Stomach (tissue), 9 donors: Measurements from ENCODE around the gene PRDX6. TPM values are rescaled to one million over a fixed set of nuclear protein-coding genes. Genes with fewer than 3 reads are reported as not detected.

Experiments
- DNase-seq, 2 donors: peaks; one replicate each; pipeline versions ENCODE4 v3.0.0 to v3.0.0-alpha.2; 2013 to 2019
- H3K27ac ChIP-seq, 5 donors: fragments of 200-600 bp in 4 of 5; sonication (generic) in 4 of 5; one replicate each; pipeline ENCODE4 v1.5.1; 2013 to 2019; ENCODE audit warnings: mild to moderate bottlenecking in 1 of 5, moderate library complexity in 1 of 5
- H3K27me3 ChIP-seq, 3 donors: fragments of 200-600 bp; sonication (generic); one replicate each; pipeline ENCODE4 v1.5.1; 2017 to 2019; ENCODE audit warnings: mixed run types in 1 of 3
- H3K36me3 ChIP-seq, 4 donors: fragments of 200-600 bp; sonication (generic); 1 replicate in 3 of 4; 2 replicates in 1 of 4; pipeline ENCODE4 v1.5.1; 2016 to 2019
- H3K4me1 ChIP-seq, 4 donors: fragments of 200-600 bp; sonication (generic); one replicate each; pipeline ENCODE4 v1.5.1; 2016 to 2019
- H3K4me3 ChIP-seq, 4 donors: fragments of 200-600 bp; sonication (generic) in 3 of 4; one replicate each; pipeline ENCODE4 v1.5.1; 2016 to 2019; ENCODE audit warnings: mild to moderate bottlenecking in 1 of 4
- H3K9me3 ChIP-seq, 4 donors: fragments of 200-600 bp; sonication (generic); one replicate each; pipeline ENCODE4 v1.5.1; 2016 to 2019
- EP300 ChIP-seq: sonication (generic); formaldehyde crosslinking; IDR thresholded peaks from one replicate; pipeline ENCODE4 v1.6.1; 2017; ENCODE audit warnings: antibody characterized with exemption
- POLR2A ChIP-seq, 4 donors: fragments of 450-650 bp; IDR thresholded peaks; one replicate each; pipeline ENCODE4 v1.6.1; 2016; ENCODE audit warnings: antibody characterized with exemption in 4 of 4, control low read depth in 2 of 4, mild to moderate bottlenecking in 1 of 4, moderate library complexity in 1 of 4
- POLR2AphosphoS5 ChIP-seq, 3 donors: sonication (generic); formaldehyde crosslinking; IDR thresholded peaks; one replicate each; pipeline ENCODE4 v1.6.1; 2016; ENCODE audit warnings: antibody characterized with exemption in 3 of 3
- WGBS, 5 donors: extraction: QIAGEN DNeasy Blood & Tissue Kit in 3 of 5; methylation state at CpG; one replicate each; pipeline versions ENCODE4 v1.1.5 to v1.1.7; 2013 to 2018; 5-methylcytosine and 5-hydroxymethylcytosine counted together
- intact Hi-C: fragments of 100-400 bp; cut with DNase I; formaldehyde crosslinking; loops from one replicate; pipeline ENCODE4 v1.15.1; 2023; ENCODE audit warnings: low total_unique reads
- polyA plus RNA-seq, 3 donors: library from polyadenylated mRNA; stranded (reverse); fragments of 200-250 nt; gene quantifications; one replicate each; pipeline ENCODE4 v1.2.3, GENCODE V29; 2013
- total RNA-seq, 5 donors: library from RNA; depleted of rRNA; stranded (reverse); fragments of >200 nt; gene quantifications; one replicate each; pipeline versions ENCODE4 v1.1.0 to v1.2.3, GENCODE V29; 2014 to 2016
- TF ChIP-seq, protein P1 (sequence below), 7 experiments: fragments of 450-650 bp in 4 of 7; fragments of 200-600 bp in 3 of 7; sonication (generic) in 3 of 7; IDR thresholded peaks; one replicate each; pipeline ENCODE4 v1.5.1; 2016 to 2019; ENCODE audit warnings: antibody characterized with exemption in 7 of 7, control low read depth in 2 of 7, mild to moderate bottlenecking in 1 of 7
- donor health status: healthy with polysubstance abuse.
- donor health status: Bipolar disorder and iron deficiency.
- donor health status: healthy.

Gene PRDX6
- total and polyA plus RNA-seq, 8 donors, result 81.1 to 385 (median 172) TPM

GRCh38 chr1:173478094-173478674, 1.0 kb downstream of the PRDX6 start:
- WGBS, 5 donors, result 4 to 13% (median 6%) methylated on average over 9 of the region's 9 CpGs

DNA sequence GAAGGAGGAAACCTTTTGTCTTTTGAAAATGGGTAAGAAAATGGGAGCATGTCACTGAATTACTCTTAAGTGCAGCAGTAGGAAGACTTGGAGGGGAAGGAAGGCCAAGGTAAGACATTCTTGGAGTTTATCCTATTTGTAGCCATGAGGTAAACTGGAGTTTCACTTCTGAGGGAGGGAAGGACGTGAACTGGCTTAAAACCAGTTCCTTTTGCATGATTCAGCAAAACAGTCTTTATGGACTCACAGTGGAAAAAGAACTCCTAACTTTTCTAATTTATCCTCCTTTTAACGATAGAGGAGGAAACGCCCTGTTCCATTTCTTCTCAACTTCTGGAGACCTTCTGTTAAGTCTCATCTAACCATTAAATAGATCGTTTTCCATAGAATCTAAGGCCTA, 2.5 kb downstream of the PRDX6 start:
- no peaks in the 10 kb centered on the region for H3K27me3 ChIP-seq
- H3K9me3 ChIP-seq, result no peaks in the 10 kb centered on the region
- peaks cover 35 to 48% (median 43%) of the 10 kb centered on the region in 4 donors for H3K36me3 ChIP-seq
- peak in 1 of 2 donors; percentile 12 for DNase-seq
- peak overlapping the region in 1 of 5 donors; percentile 99 for H3K27ac ChIP-seq
- intact Hi-C loops, result no loop called here
- H3K4me3 ChIP-seq, result peak overlapping the region in 3 of 4 donors; percentile 77 to 85 (median 78)
- H3K4me1 ChIP-seq, result peaks cover 31 to 64% (median 43%) of the 10 kb centered on the region in 4 donors
- TF ChIP-seq, protein P1, sequence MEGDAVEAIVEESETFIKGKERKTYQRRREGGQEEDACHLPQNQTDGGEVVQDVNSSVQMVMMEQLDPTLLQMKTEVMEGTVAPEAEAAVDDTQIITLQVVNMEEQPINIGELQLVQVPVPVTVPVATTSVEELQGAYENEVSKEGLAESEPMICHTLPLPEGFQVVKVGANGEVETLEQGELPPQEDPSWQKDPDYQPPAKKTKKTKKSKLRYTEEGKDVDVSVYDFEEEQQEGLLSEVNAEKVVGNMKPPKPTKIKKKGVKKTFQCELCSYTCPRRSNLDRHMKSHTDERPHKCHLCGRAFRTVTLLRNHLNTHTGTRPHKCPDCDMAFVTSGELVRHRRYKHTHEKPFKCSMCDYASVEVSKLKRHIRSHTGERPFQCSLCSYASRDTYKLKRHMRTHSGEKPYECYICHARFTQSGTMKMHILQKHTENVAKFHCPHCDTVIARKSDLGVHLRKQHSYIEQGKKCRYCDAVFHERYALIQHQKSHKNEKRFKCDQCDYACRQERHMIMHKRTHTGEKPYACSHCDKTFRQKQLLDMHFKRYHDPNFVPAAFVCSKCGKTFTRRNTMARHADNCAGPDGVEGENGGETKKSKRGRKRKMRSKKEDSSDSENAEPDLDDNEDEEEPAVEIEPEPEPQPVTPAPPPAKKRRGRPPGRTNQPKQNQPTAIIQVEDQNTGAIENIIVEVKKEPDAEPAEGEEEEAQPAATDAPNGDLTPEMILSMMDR (IDR thresholded peaks at IDR 0.05), result no peak
- TF ChIP-seq EP300, result no peak
- no peak for TF ChIP-seq POLR2A (IDR thresholded peaks at IDR 0.05)
- TF ChIP-seq POLR2AphosphoS5 (IDR thresholded peaks at IDR 0.05), result no peak
- WGBS, 5 donors, result 72 to 80% (median 76%) methylated on average over 4 of the region's 4 CpGs

More at GRCh38 chr1:173478094-173478674, 1.0 kb downstream of the PRDX6 start:
- intact Hi-C loops, result no loop called here
- peak; percentile 58 to 82 for DNase-seq
- TF ChIP-seq, protein P1 (IDR thresholded peaks at IDR 0.05), result no peak
- peak; percentile 55 to 73 (median 64) for TF ChIP-seq POLR2AphosphoS5 (IDR thresholded peaks at IDR 0.05)
- Histone ChIP-seq H3K27me3 (no peaks in the 10 kb centered on the region), H3K36me3 (peaks cover 22 to 33% (median 29%) of the 10 kb centered on the region in 4 donors), H3K4me3 (peak overlapping the region; percentile 77 to 85 (median 78)), H3K4me1 (peaks cover 40 to 79% (median 57%) of the 10 kb centered on the region in 4 donors), H3K27ac (peak overlapping the region; percentile 95 to 99 (median 97)), H3K9me3 (no peaks in the 10 kb centered on the region)

DNA sequence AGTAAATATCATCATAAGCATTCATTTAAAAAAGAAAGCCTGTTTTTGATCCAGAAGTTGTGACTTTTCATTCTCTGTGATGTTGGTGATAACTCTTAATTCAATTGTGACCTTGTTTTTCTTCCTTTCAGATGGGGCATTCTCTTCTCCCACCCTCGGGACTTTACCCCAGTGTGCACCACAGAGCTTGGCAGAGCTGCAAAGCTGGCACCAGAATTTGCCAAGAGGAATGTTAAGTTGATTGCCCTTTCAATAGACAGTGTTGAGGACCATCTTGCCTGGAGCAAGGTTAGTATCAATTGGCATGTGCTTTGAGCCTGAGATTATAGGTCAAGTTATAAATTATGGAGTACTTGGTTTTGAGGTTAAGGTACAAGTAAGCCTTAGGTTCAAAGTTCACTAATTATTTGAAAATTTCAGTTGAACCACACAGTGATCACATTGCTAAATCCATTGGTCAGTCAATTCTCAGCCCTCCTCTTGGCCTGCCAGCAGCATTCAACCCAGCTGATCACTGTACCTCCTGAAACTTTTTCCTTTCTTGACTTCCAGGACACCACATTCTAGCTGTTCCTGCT, 4.1 kb downstream of the PRDX6 start:
- no peak for DNase-seq
- intact Hi-C loops, result no loop called here
- Histone ChIP-seq H3K36me3 (peaks cover 52 to 64% (median 59%) of the 10 kb centered on the region in 4 donors), H3K4me1 (peaks cover 22 to 48% (median 31%) of the 10 kb centered on the region in 4 donors), H3K9me3 (no peaks in the 10 kb centered on the region), H3K27ac (no peak overlapping the region), H3K4me3 (no peak overlapping the region), H3K27me3 (no peaks in the 10 kb centered on the region)
- WGBS, 5 donors, result 82 to 96% (median 88%) methylated on average over 1 of the region's 1 CpG
- TF ChIP-seq POLR2AphosphoS5 (IDR thresholded peaks at IDR 0.05), result no peak
- TF ChIP-seq, protein P1 (IDR thresholded peaks at IDR 0.05), result no peak
- TF ChIP-seq POLR2A (IDR thresholded peaks at IDR 0.05), result no peak
- TF ChIP-seq EP300, result no peak

DNA sequence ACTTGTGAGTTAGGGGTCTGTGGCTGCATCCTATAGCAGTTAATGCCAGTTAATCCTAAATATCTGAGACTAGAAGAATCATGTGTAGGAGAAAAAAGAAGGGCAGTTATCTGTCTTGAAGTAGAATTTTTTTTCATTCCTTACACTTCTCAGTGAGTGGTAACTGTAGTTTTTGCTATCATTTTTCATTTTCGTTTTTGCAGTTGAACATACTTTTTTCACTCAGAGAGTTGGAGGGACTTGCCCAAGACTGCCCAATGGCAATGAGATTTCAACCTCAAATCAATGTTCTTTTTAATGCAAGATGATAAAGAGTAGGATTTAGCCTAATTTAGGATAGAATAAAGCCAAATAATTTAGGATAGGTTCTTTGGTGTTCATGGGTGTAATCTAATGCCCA, 5.5 kb downstream of the PRDX6 start:
- no peaks in the 10 kb centered on the region for H3K9me3 ChIP-seq
- DNase-seq, result no peak
- H3K4me1 ChIP-seq, result peaks cover 22 to 47% (median 30%) of the 10 kb centered on the region in 4 donors
- no peak overlapping the region for H3K4me3 ChIP-seq
- H3K27me3 ChIP-seq, result no peaks in the 10 kb centered on the region
- TF ChIP-seq, protein P1 (IDR thresholded peaks at IDR 0.05), result no peak
- TF ChIP-seq POLR2A (IDR thresholded peaks at IDR 0.05), result no peak
- no peak for TF ChIP-seq POLR2AphosphoS5 (IDR thresholded peaks at IDR 0.05)
- TF ChIP-seq EP300, result no peak
- WGBS, 5 donors, result 83 to 89% (median 84%) methylated on average over 1 of the region's 1 CpG
- H3K36me3 ChIP-seq, result peaks cover 66 to 78% (median 73%) of the 10 kb centered on the region in 4 donors
- intact Hi-C loops, result no loop called here
- no peak overlapping the region for H3K27ac ChIP-seq
